Measurements from ENCODE around the gene PLA2G5.
"Not testable (repeated sequence)": the region's sequence is repeated elsewhere in the genome, so short reads cannot be mapped to it uniquely, and the experiment has no call there.

The PLA2G5 gene

DNA sequence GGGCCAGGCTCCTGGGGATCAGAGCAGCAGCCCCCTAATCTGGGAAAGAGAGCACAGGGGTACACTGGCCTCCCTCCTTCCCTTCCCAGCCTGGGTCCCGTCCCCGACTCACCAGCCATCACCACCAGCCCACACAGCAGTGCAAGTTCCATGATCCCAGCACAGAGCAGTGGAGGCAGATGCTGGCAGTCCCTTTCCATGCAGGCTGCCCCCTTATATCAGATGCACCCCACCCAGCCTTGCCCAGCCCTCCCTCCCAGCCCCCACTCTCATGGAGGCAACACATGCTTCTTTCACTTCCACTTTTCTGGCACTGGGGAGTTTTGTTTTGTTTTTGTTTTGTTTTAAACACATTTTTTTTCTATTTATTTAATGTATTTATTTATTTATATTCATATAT is 49.4 kb downstream of the PLA2G5 start, which contains the start of gene PLA2G2D:
PLA2G2D (minus strand) TSS at position 190 of the 400 bp plus-strand sequence; CDS start at position 152, 38 bp downstream.
- no peak for DNase-seq (ENCODE audit: low read depth)

DNA sequence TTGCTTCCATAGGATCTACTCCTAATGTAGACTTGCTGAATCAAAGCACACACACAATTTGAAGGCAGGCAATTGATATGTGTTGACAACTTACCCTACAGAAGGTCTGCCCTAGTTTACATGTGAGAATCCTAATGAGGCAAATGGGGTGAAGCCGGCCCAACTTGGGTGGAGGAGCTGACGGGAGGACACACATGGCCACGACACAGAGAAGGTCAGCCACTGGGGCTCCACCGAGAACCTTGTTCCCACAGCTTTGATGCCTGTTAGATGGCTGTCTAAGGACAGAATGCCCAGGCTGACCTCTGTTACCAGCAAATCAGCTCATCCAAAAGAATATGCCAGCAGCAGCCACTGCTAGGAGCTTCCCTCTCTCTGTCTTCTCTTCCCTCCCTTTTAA is 50.8 kb downstream of the PLA2G5 start:
- no peak for DNase-seq (ENCODE audit: low read depth)

DNA sequence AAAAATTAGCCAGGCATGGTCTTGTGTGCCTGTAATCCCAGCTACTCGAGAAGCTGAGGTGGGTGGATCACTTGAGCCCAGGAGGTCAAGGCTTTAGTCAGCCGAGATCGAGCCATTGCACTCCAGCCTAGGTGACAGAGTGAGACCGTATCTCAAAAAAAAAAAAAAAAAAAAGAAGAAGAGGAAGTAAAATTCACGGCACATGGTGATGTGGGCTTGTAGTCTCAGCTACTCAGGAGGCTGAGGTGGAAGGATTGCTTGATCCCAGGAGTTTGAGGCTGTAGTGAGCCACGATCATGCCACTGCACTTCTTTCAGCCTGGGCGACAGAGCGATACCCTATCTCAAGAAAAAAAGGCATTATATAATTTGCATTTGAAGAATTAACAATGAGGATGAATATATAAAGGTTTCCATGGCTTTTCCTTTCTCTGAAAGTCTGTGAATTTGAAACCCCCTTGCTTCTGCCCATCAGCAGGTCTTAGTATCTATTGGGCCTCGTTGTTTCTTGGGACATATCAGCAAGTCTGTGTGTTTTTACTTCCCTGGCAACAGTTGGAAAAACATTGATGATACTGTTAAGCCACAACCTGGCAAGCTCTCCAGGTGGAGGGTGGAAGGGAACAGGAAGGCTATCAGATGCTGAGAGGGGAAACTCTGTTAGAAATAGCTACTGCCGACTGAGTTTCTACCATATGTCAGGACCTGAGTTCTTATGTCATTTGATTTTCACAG is 53.9 kb downstream of the PLA2G5 start:
- DNase-seq (ENCODE audit: low read depth) = no peak

DNA sequence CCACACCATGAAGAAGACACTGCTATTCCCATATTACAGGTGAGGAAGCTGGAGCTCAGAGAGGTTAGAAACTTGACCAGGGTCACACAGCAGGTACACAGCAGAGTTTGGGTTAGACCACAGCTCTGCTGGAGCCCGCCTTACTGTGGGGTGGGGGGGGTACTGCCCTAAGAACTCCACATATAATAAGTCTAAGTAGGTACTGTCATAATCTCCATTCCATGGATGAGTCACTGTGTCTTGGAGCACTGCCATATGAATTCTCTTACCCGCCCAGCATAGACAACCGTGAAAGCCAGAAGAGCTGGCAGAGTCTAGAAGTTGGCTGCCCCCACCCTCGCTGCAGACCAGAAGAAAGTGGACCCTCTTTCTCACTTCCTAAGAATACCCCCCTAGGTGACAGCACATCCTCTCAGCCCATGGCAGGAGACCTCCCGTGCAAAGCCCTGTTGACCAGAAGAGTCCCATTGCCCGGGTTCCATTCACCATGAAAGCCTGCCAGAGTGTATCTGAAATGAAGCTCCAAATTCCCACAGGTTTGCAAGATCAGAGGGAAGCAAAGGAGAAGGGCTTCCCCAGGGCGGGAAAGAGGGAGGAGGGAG is 54.6 kb downstream of the PLA2G5 start:
- DNase-seq (ENCODE audit: low read depth) = no peak

DNA sequence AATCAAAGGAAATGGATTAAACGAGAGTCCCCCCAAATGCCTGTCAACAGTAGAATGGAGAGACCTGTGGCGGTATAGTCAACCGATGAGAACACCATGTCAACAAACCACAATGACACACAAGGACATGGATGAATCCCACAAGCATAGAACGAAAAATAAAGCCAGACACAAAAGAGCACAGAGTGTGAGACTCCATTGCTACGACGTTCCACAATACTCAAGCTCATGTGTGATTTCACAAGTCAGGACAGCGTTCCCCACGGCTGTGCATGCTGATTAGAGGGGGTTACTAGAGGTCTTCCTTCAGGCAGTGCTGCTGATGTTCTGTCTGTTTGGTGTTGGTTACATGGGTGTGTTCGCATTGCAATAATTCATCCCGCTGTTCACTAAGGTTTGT is 55.1 kb downstream of the PLA2G5 start:
- DNase-seq (ENCODE audit: low read depth) = no peak

DNA sequence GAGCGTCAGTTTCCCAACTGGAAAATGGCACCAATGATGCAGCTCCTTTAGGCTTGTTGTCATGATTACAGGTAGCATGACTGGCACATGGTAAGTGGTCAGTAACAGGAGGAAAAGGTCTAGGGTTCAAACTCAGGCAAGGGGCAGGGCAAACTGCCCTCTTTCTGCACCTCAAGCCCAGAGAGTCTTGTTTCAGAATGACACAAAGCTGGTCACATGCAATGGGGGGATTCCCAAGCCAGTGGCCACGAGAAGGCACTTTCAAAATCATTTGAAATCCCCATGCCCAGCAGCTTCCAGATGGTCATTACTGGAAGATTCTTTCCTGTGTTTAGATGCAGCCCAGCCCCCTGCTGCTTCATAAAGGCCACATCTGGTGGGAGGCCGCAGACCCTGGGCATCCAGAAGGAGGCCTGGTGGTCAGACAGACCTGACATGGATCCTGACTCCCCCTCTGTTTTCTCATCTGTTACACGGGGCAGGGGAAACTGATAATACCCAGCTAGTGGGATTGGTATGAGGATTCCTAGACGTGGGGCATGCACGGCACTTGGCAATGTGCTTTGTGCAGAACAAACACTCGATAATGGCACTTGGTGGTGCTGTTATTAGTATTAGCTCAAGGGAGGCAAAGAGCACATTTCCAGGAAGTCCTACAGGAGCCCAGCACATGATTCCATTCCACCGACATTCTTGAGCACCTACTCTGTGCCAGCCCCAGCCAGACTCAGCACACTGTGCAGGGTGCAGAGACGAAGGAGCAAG is 56.2 kb downstream of the PLA2G5 start:
- DNase-seq (ENCODE audit: low read depth) = no peak

DNA sequence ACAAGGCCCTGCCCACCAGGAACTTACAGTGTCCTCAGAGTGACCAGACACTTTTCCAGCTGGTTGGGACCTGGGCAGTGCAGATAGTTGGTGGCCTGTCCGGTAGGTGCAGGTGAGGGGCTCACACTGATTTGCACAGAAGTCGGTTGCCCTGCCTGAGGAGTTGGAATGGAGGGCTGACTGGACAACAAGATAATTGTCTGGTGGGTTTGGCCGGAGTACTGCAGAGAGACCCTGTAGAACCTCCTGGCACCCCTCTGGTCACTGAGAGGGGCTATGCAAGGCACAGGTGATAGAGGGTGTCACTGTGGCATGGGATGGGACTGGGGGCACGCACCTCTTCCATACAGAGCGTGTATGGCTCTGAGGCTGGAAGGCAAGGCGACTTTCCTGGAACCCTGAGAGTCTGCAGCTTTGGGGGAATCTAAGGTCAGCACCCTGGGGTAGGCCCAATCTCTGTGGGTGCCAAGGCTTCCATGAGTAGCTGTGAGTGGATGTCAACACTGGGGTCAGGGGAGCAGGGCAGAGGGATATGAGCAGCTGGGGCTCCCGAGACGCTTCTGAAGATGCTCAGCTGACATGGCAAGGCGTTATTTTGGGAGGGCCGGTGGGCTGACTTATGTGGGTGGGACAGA is 56.9 kb downstream of the PLA2G5 start:
- DNase-seq (ENCODE audit: low read depth) = no peak

DNA sequence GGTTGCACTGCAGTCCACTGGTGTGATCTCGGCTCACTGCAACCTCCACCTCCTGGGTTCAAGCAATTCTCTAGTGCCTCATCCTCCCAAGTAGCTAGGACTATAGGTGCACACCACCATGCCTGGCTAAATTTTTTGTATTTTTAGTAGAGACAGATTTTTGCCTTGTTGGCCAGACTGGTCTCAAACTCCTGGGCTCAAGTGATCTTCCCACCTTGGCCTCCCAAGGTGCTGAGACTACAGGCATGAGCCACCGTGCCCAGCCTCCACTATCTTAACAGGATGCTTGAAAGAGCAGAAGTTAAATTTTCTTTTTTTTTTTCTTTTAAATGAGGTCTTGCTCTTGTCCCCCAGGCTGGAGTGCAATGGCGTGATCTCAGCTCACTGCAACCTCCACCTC is 60.5 kb downstream of the PLA2G5 start:
- not testable (repeated sequence) for DNase-seq (ENCODE audit: low read depth)

DNA sequence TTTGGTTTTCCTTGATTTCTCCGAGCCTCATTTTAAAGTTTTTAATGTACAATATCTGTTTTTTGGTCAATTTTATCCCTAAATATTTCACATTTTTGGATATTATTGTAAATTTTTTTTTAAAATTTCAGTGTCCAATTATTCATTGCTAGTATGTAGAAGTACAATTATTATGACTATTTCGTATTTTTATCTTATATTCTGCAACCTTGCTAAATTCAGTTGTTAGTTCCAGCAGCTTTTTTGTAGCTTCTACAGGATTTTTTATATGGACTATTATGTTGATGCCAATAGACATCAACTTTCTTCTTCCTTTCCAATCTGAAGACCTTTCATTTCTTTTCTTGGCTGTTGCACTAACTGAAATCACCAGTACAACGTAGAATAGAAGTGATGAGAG is 65.0 kb downstream of the PLA2G5 start:
- no peak for DNase-seq (ENCODE audit: low read depth)

DNA sequence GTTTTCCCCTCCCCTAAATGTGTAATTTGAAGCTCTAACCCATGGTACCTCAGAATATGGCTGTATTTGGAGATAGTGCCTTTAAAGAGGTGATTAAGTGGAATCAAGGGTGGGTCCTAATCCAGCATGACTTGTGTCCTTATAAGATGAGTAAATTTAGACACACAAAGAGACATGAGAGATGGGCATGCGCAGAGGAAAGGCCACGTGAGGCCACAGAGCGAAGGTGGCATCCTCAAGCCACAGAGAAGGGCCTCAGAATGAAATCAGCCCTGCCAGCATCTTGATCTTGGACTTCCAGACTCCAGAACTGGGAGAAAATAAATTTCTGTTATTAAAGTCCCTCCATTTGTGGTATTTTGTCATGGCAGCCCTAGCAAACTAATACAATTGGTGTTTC is 66.3 kb downstream of the PLA2G5 start:
- DNase-seq (ENCODE audit: low read depth) = no peak

DNA sequence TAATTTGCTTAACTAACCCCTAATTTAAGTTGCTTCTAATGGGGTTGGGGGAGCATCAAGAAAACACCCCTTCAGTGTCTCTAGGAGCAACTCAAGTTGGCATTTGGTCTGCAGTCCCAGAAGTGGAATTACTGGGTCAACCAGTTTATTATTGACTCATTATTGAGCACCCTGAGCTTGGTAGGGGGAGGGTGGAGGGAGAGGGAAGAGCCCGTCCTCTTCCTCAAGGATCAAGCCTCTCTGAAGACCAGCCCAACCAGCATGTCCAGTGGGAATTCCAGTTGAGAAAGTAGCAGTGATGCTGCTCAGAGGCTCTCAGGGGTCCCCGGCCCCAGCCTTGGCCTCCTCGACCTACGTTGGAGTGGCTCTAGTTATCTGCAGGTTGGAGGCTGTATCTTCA is 67.1 kb downstream of the PLA2G5 start:
- no peak for DNase-seq (ENCODE audit: low read depth)

DNA sequence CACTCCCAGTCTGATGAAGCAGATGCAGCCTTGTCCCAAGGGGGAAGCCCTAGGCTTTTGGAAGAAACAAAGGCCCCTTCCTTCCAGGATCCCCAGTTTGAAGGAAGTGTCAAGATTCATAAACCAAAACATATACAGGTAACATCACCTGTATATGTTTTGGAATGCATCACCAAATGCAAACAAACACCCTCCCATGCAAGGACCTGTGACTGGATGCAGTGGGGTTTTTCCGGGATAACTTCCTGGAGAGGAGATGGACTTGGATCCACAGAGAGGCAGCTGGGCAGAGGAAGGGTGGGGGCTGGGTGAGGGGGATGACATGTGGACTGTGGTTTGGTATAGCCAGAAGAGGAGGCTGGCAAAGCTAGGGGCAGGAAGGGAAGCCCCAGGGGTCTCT is 67.6 kb downstream of the PLA2G5 start:
- DNase-seq (ENCODE audit: low read depth) = no peak

DNA sequence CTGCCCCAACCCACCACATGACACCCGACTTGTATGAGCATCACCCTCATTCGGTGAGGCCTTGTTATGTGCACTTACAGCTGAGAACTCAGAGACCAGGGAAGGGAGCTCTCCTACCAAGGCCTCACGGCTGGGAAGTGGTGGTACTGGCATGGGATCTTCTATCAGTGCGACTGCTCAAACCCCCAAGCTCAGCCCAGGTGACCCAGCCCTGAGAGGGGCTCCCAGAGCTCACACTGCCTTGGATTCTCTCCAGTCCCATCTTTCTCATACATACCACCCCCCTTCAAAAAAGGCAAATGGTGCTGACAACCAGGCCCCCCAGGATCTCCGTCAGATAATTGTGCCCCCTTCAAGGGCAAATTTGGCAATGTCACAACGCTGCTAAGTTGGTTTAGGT is 68.4 kb downstream of the PLA2G5 start:
- DNase-seq (ENCODE audit: low read depth) = no peak

DNA sequence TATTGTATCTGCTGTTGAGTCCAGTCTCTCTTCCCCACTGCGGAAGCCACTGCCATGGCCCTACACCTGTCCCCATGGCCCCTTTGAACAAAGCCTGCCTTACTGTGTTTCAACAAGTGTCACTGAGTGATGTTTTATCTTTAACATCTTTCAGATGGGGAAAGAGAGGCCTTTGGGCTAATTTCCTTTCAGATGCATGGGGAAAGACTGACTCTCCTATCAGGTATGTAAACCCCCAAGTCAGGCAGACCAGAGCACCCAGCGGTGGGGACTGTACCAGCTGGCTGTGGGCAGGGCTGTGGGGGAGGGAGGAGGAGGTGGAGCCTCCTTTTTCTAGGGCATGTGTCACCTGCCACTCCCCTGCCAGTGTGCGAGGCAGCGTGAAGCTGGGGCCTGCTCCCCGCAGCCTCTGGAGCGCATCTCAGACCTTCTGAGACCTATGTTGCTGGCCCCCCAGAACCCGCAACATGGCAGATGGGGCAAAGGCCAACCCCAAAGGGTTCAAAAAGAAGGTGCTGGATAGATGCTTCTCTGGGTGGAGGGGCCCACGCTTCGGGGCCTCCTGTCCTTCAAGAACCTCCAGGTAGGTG is 69.1 kb downstream of the PLA2G5 start, which contains the start of gene PLA2G2F:
PLA2G2F (plus strand) TSS at position 363 of the 590 bp plus-strand sequence; CDS start at position 468, 105 bp downstream.
- no peak for DNase-seq (ENCODE audit: low read depth)

DNA sequence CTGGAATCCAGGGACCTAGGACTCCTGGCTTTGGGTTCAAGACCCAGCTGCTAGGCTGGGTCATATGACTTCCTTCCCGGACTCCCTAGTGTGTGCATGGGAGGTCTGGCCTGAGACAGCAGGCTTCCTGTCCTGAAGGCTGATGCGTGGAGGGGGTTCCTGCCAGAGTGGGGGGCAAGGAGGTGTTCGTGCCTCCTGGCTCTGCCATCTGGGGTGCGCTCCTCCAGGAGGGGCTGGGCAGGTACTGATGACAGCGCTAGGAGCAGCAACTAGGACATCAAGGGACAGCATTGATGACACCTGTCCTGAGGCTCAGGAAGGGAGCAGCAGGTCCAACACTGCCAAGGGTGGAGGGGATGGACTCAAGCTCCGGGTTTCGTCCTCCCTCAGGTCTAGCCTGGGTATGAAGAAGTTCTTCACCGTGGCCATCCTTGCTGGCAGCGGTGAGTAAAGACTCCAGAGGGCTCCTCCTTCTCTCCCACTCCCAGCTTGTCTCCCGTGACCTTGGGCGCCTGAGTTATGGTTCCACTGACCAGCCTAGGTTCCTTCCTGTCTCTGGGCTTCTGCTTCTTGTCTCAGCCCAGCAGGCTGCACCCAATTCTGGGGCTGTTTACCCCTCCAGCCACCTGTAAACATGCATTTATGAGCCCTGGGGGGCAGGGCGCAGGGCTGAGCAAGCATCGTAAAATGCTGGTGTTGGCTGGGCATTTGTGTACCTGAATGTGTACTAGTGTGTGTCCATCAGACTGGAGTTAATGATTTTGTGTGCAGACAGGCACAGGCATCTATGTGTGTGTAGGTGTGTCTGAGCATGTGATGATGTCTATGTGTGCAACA is 70.0 kb downstream of the PLA2G5 start:
- DNase-seq (ENCODE audit: low read depth) = no peak

DNA sequence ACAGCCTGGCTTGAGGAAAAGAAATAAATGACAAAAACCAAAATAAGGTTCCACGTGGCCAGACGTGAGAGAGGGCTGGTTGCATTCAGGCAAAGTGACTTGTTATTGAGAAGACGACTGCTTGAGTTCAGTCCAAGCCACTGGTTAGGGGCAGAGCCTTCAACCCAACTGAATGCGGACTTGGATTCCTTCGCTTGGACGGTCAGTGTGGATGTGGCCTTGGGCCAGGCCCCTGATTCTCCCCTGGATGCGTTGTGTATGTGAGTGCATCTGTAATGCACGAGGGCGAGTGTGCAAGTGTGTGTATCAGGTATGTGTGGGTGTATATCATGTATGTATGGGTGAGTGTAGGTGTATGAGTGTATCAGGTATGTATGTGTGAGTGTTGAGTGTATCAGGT is 71.0 kb downstream of the PLA2G5 start:
- DNase-seq (ENCODE audit: low read depth) = no peak

DNA sequence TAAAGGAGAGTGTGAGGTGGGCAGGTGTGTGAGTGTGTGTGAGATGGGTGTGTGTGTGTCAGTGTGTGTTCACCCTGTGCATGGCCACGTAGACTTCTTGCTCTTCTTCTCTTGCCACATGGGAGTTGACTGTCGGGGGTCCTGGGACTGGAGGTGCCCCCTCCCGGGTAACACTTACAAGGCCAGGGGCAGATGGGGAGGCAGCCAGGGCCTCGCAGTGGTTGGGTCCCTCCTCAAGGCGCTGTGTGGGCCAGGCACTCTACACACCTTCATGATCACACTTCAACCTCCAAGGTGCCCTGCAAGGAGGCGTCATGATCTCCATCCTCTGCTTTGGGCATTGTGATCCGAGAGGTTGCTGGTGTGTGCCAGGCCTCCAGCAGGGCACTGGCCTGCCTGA is 71.5 kb downstream of the PLA2G5 start:
- DNase-seq (ENCODE audit: low read depth) = no peak
